ENCODE measurements around the gene MEX3A. TPM values are rescaled to one million over a fixed set of nuclear protein-coding genes. Genes with fewer than 3 reads are reported as not detected.

The MEX3A gene
- total and polyA plus RNA-seq, 2 of the 8 experiments (the other 6 are each of a cell fraction or from before 2014, with no cell fraction given), result 34.1 to 52.4 TPM

GRCh38 chr1:156065871-156066270 is 16.4 kb downstream of the MEX3A start (continued):
- no peak for TF ChIP-seq CHD7 (IDR thresholded peaks at IDR 0.05; ENCODE audit: insufficient replicate concordance, low read length)
- TF ChIP-seq CBX8 (IDR thresholded peaks at IDR 0.05; ENCODE audit: borderline replicate concordance, low read depth, low read length), result no peak
- no peak for TF ChIP-seq POLR2A (IDR thresholded peaks at IDR 0.05; ENCODE audit: control extremely low read depth in 1 of 2, low read depth in 2 of 2, low read length in 2 of 2)
- TF ChIP-seq SIX5 (IDR thresholded peaks at IDR 0.05; ENCODE audit: low read depth, low read length), result no peak
- TF ChIP-seq ATF2 (IDR thresholded peaks at IDR 0.05; ENCODE audit: low read length), result no peak
- TF ChIP-seq CHD2 (IDR thresholded peaks at IDR 0.05; ENCODE audit: low read length), result no peak
- no peak for TF ChIP-seq HDAC6 (IDR thresholded peaks at IDR 0.05; ENCODE audit: low read depth, low read length)
- TF ChIP-seq SP4 (IDR thresholded peaks at IDR 0.05; ENCODE audit: low read length), result no peak
- TF ChIP-seq SIN3A (conservative IDR thresholded peaks at IDR 0.05 in 1 of 2, IDR thresholded peaks at IDR 0.05 in 1 of 2; ENCODE audit: low read depth in 1 of 2, low read length in 2 of 2), result no peak
- TF ChIP-seq RNF2 (IDR thresholded peaks at IDR 0.05; ENCODE audit: borderline replicate concordance, low read depth, low read length, missing control alignments, poor library complexity, severe bottlenecking), result no peak

Measured in H1 (cell line).